ENCODE results near the gene ARPC1B. TPM values are rescaled to one million over a fixed set of nuclear protein-coding genes. Genes with fewer than 3 reads are reported as not detected.
A peak's percentile ranks its signal among the peaks of the same experiment; 100 is the strongest.
"Not testable (repeated sequence)": the region's sequence is repeated elsewhere in the genome, so short reads cannot be mapped to it uniquely, and the experiment has no call there.

ARPC1B gene
- total RNA-seq, 1 donor from 2014 or later, result 385 TPM

- peak; percentile 81 for DNase-seq (ENCODE audit: low read depth)
- TF ChIP-seq CTCF (IDR thresholded peaks at IDR 0.05; ENCODE audit: insufficient read depth, low read length, poor library complexity, severe bottlenecking), result no peak
- Histone ChIP-seq H3K4me3 (ENCODE audit: low read depth, low read length) (peak within 1 kb of the TSS; percentile 99), H3K36me3 (ENCODE audit: control insufficient read depth, insufficient read depth, low read length) (peaks cover 3% of the 10 kb centered on the region), H3K27me3 (ENCODE audit: control insufficient read depth, insufficient read depth, low read length) (no peaks in the 10 kb centered on the region)
These were observed 34.1 kb downstream of the ARPC1B start, which contains the start of the genes BUD31 and PDAP1 for GRCh38 chr7:99408379-99409191. Gene BUD31 (plus strand): TSS chr7:99408969. CDS start chr7:99411093, 2,124 bp downstream. Gene PDAP1 (minus strand): TSS chr7:99408597. CDS start chr7:99408548, 49 bp downstream.

GRCh38 chr7:99409192-99409572 is 34.7 kb downstream of the ARPC1B start:
- Histone ChIP-seq H3K27me3 (ENCODE audit: control insufficient read depth, insufficient read depth, low read length) (no peaks in the 10 kb centered on the region), H3K36me3 (ENCODE audit: control insufficient read depth, insufficient read depth, low read length) (peaks cover 3% of the 10 kb centered on the region), H3K4me3 (ENCODE audit: low read depth, low read length) (peak overlapping the region; percentile 99)
- no peak for DNase-seq (ENCODE audit: low read depth)
- no peak for TF ChIP-seq CTCF (IDR thresholded peaks at IDR 0.05; ENCODE audit: insufficient read depth, low read length, poor library complexity, severe bottlenecking)

- TF ChIP-seq CTCF (IDR thresholded peaks at IDR 0.05; ENCODE audit: insufficient read depth, low read length, poor library complexity, severe bottlenecking), result no peak
- peaks cover 3% of the 10 kb centered on the region for H3K36me3 ChIP-seq (ENCODE audit: control insufficient read depth, insufficient read depth, low read length)
- no peak for DNase-seq (ENCODE audit: low read depth)
- peak overlapping the region; percentile 99 for H3K4me3 ChIP-seq (ENCODE audit: low read depth, low read length)
- no peaks in the 10 kb centered on the region for H3K27me3 ChIP-seq (ENCODE audit: control insufficient read depth, insufficient read depth, low read length)
These were observed 35.3 kb downstream of the ARPC1B start for GRCh38 chr7:99409806-99410205.

GRCh38 chr7:99410635-99411034 is 36.1 kb downstream of the ARPC1B start:
- peaks cover 3% of the 10 kb centered on the region for H3K36me3 ChIP-seq (ENCODE audit: control insufficient read depth, insufficient read depth, low read length)
- H3K27me3 ChIP-seq (ENCODE audit: control insufficient read depth, insufficient read depth, low read length), result no peaks in the 10 kb centered on the region
- H3K4me3 ChIP-seq (ENCODE audit: low read depth, low read length), result no peak overlapping the region
- no peak for DNase-seq (ENCODE audit: low read depth)
- TF ChIP-seq CTCF (IDR thresholded peaks at IDR 0.05; ENCODE audit: insufficient read depth, low read length, poor library complexity, severe bottlenecking), result no peak

DNA sequence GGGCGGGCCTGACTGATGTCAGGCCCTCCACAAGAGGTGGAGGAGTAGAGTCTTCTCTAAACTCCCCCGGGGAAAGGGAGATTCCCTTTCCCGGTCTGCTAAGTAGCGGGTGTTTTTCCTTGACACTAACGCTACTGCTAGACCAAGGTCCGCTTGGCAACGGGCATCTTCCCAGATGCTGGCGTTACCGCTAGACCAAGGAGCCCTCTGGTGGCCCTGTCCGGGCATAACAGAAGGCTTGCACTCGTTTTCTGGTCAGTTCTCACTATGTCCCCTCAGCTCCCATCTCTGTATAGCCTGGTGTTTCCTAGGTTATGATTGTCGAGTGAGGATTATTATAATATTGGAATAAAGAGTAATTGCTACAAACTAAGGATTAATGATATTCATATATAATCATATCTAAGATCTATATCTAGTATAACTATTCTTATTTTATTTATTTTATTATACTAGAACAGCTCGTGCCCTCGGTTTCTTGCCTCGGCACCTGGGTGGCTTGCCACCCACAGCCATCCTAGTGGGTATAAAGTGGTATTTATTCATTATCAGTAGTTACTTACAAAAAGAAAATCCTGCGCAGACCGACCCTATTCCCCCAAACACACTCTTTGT is 41.1 kb downstream of the ARPC1B start:
- peak; percentile 63 for TF ChIP-seq CTCF (IDR thresholded peaks at IDR 0.05; ENCODE audit: insufficient read depth, low read length, poor library complexity, severe bottlenecking)
- H3K4me3 ChIP-seq (ENCODE audit: low read depth, low read length); H3K36me3 ChIP-seq (ENCODE audit: control insufficient read depth, insufficient read depth, low read length); DNase-seq (ENCODE audit: low read depth); H3K27me3 ChIP-seq (ENCODE audit: control insufficient read depth, insufficient read depth, low read length): not testable (repeated sequence)
